AG09309 (cell line): ENCODE data around the gene CEP112.

Experiments
- DNase-seq: peaks from one replicate; pipeline ENCODE4 v3.0.0-alpha.2; 2010; ENCODE audit warnings: low read depth
- H3K4me3 ChIP-seq: 2 replicates; pipeline ENCODE4 v1.5.1; 2011; ENCODE audit warnings: mild to moderate bottlenecking, low read depth, low read length, moderate library complexity; ENCODE audit not compliant: control insufficient read depth
- TF ChIP-seq, protein P1 (sequence below): IDR thresholded peaks from 2 replicates; pipeline ENCODE4 v1.5.1; 2011; ENCODE audit warnings: mild to moderate bottlenecking, low read depth, low read length, inconsistent platforms; ENCODE audit not compliant: insufficient read depth, control insufficient read depth; ENCODE audit errors: missing control alignments

The CEP112 gene

DNA sequence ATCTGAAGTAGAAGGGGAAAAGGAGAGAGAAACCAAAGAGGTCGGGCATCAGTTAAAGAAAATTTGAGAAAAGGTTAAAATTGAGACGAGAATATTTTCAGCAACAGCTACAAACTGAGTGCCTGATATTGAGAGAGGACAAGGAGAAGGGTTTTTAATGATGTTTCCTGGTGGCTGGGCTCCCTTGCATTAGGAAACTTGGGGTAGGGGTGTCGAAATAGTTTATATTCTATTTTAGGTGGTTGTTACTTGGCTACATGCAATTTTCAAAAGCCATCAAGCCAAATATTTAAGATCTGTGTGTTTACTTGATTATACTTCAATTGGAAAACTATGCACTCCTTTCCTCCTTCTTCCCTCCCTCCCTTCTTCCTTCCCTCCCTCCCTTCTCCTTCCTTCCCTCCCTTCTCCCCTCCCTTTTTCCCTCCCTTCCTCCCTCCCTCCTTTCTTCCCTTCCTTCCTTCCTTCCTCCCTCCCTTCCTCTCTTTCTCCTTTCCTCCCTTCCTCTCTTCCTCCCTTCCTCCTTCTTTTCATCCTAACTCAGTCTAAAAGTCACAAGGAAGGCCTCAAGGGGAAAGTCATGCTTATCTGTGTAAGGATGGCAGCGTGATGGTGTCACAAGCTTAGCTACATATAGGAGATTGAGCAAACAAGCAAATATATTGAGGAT lies 39.1 kb upstream of the CEP112 start:
- TF ChIP-seq, protein P1, sequence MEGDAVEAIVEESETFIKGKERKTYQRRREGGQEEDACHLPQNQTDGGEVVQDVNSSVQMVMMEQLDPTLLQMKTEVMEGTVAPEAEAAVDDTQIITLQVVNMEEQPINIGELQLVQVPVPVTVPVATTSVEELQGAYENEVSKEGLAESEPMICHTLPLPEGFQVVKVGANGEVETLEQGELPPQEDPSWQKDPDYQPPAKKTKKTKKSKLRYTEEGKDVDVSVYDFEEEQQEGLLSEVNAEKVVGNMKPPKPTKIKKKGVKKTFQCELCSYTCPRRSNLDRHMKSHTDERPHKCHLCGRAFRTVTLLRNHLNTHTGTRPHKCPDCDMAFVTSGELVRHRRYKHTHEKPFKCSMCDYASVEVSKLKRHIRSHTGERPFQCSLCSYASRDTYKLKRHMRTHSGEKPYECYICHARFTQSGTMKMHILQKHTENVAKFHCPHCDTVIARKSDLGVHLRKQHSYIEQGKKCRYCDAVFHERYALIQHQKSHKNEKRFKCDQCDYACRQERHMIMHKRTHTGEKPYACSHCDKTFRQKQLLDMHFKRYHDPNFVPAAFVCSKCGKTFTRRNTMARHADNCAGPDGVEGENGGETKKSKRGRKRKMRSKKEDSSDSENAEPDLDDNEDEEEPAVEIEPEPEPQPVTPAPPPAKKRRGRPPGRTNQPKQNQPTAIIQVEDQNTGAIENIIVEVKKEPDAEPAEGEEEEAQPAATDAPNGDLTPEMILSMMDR: no peak
- no peak for DNase-seq

DNA sequence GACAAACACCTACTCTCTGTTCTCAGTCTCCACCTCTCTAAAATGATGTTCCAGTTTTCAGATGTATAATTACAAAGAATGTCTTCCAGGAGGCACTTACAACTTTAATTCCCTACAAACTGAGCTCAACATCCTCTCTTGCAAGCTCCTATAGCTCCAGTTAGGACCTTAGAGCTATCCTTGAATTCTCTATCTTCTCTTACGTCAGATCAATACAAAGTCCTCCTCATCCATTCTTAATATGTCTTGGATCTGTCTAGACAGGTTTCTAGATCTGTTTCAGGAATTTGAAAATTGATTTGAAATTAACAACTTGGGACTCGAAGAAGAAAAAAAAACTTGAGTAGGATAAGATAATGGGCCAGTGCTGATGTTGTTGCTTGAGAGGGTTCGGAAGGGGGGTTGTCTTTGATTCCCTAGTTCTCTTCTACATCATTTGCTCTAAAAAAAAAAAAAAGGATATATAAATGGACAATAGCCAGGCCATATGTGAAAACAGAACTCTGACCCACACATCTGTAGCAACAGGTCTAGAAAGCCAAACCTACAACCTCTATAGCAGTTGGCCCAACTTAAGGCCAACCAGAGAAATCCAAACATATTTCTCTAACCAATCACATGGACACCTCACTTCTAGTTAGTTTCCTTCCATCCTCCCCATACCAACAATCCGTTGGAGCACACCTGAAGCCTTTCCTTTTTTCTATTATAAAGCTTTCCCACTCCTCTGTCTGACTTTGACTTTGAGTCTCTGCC lies 38.0 kb upstream of the CEP112 start:
- DNase-seq: no peak
- H3K4me3 ChIP-seq: no peak overlapping the region
- TF ChIP-seq, protein P1: no peak

More for the DNA sequence above, 39.1 kb upstream of the CEP112 start:
- no peak overlapping the region for H3K4me3 ChIP-seq

DNA sequence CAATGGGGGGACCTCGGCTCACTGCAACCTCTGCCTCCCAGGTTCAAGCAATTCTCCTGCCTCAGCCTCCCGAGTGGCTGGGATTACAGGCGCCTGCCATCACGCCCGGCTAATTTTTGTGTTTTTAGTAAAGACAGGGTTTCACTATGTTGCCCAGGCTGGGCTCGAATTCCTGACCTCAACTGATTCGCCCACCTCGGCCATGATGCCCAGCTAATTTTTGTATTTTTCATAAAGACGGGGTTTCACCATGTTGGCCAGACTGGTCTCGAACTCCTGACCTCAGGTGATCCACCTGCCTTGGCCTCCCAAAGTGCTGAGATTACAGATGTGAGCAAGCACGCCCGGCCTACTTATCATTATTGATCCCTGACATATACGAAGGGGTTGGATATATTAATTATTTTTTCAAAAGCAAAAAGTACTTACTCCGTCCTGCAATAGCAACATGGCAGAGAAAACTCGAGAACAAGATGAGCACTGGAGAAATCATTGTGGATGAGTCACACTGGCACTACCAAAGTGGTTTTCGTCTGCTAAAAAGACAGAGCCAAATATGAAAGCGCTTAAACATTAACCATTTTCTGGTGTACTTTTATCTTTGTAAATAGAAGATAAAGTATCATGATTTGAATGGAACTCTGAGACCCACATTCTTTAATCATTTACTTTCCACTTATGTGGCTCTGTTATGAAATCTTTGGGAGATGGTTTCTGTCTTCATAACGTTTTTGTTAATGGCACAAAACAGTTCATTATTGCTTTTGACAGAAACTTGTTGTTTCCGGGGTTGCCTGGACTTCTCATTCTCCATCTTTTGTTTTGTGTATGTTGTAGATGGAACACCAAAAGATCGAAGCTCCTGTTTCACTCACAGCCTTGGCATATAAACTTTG lies 37.2 kb upstream of the CEP112 start, which contains the start of gene APOH:
TSS of gene APOH (minus strand) at position 529 of the 896 bp plus-strand sequence. CDS start at position 493, 36 bp downstream.
- no peak within 1 kb of the TSS for H3K4me3 ChIP-seq
- no peak for DNase-seq
- TF ChIP-seq, protein P1: no peak

DNA sequence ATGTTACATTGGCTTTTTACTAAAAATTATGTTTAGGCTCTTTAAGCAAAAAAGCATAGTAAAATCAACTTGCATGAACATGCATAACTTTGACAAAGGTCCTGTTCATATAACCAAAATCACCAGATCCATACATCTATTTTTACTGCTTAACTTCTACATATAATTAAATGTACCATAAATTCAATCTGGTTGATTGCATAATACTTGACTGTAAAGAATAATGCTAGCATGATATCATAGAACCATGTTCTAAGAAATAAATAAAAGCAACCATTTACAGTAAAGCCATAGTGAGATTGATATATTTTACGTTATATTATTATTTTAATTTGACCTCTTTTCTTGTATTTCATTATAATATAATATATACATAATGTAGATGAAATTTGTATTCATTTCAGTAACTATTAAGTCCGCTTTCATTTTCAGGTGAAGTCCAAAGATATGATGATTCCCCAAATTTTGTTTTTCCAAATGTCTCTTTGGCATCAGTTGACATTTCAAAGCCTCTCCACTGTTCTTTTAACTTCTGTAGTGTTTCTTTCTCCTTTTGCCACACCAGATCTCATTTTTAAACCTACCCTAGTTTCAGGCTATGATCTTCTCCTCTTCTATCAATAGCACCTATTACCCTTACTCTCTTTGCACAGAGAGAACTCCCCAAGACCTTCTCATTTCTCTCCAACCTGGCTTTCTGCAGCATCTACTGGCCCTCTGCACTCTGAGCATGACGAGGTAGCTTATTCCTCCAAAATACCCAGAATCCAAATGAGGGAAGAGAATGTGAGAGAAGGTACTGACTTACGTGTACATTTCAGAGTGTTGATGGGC lies 35.5 kb upstream of the CEP112 start:
- H3K4me3 ChIP-seq: no peak overlapping the region
- DNase-seq: no peak
- TF ChIP-seq, protein P1: no peak

DNA sequence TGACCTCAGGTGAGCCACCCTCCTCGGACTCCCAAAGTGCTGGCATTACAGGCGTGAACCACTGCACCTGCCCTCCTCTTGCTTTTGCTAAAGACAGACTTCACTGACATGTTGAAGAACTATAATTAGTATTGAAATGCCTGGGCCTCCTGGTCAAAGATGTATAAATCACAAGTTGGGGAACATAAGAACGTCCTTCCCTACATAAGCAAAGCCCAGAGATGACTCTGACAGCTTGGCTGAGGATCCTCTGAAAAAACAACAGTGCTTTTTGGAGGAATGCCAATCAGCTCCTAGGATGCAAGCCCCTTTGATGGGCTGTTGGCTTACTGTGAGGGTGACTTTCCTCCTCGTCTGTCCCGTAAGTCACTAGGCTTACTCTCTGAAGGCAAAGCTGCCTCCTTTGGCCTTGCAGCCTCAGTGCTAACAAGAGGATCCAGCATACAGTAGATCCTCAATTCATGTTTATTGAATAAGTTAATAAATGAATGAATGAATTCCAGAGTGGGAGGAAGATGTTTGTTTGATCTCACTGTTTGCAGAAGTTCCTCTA lies 30.9 kb upstream of the CEP112 start:
- no peak overlapping the region for H3K4me3 ChIP-seq

More for the DNA sequence above, 30.9 kb upstream of the CEP112 start:
- no peak for DNase-seq
- TF ChIP-seq, protein P1: no peak
